Small intestine (tissue), 7 donors: ENCODE results near the gene SLC49A4. TPM values are rescaled to one million over a fixed set of nuclear protein-coding genes. Genes with fewer than 3 reads are reported as not detected.

Source experiments
- DNase-seq, 2 donors: peaks; one replicate each; pipeline versions ENCODE4 v3.0.0 to v3.0.0-alpha.2; 2013
- FAIRE-seq: peaks from 2 replicates; lab custom pipeline; 2012; peaks lifted over from hg19 to GRCh38; lab: Jason Lieb, UNC
- H3K27ac ChIP-seq, 3 donors: one replicate each; pipeline ENCODE4 v1.5.1; 2013; ENCODE audit warnings: low read length in 2 of 3, mild to moderate bottlenecking in 2 of 3, control low read depth in 1 of 3, inconsistent platforms in 1 of 3, low read depth in 1 of 3, moderate library complexity in 1 of 3
- H3K27me3 ChIP-seq, 3 donors: one replicate each; pipeline ENCODE4 v1.6.1; 2013; ENCODE audit warnings: low read length in 3 of 3, inconsistent platforms in 1 of 3; ENCODE audit not compliant: control insufficient read depth in 3 of 3, insufficient read depth in 3 of 3
- H3K36me3 ChIP-seq, 3 donors: one replicate each; pipeline ENCODE4 v1.6.1; 2013; ENCODE audit warnings: low read length in 3 of 3, inconsistent platforms in 1 of 3, low read depth in 1 of 3, mild to moderate bottlenecking in 1 of 3, moderate library complexity in 1 of 3; ENCODE audit not compliant: control insufficient read depth in 3 of 3, insufficient read depth in 2 of 3
- H3K4me1 ChIP-seq, 3 donors: one replicate each; pipeline ENCODE4 v1.6.1; 2013; ENCODE audit warnings: low read length in 2 of 3, inconsistent platforms in 1 of 3, low read depth in 1 of 3, mild to moderate bottlenecking in 1 of 3, moderate library complexity in 1 of 3; ENCODE audit not compliant: control insufficient read depth in 3 of 3, insufficient read depth in 2 of 3
- H3K4me3 ChIP-seq, 3 donors: one replicate each; pipeline ENCODE4 v1.5.1; 2013; ENCODE audit warnings: low read length in 3 of 3, control low read depth in 1 of 3, inconsistent platforms in 1 of 3, low read depth in 1 of 3, mild to moderate bottlenecking in 1 of 3, moderate library complexity in 1 of 3
- H3K9me3 ChIP-seq, 2 donors: one replicate each; pipeline ENCODE4 v1.6.1; 2013; ENCODE audit warnings: low read depth in 1 of 2, low read length in 1 of 2; ENCODE audit not compliant: control insufficient read depth in 2 of 2, insufficient read depth in 1 of 2
- WGBS, 3 donors: extraction: QIAGEN DNeasy Blood & Tissue Kit; methylation state at CpG; one replicate each; pipeline ENCODE4 v1.1.7; 2013; 5-methylcytosine and 5-hydroxymethylcytosine counted together
- polyA plus RNA-seq, 4 donors: library from polyadenylated mRNA; stranded (reverse) in 3 of 4; unstranded in 1 of 4; fragments of 200-250 nt in 3 of 4; fragments of 120-200 nt in 1 of 4; gene quantifications; one replicate each; pipeline versions ENCODE4 v1.2.1 to v1.2.3, GENCODE V29; 2013
- donor health status: healthy with polysubstance abuse.
- donor health status: control.
- donor health status: control.
- donor health status: Bipolar disorder and iron deficiency.
- donor health status: healthy.

SLC49A4 gene
- polyA plus RNA-seq, 4 donors = 1.8 to 27.5 (median 3.4) TPM

- Histone ChIP-seq H3K27me3 (no peaks in the 10 kb centered on the region), H3K4me1 (no peaks in the 10 kb centered on the region), H3K36me3 (peaks cover 0 to 7% (median 0%) of the 10 kb centered on the region in 3 donors), H3K4me3 (no peak overlapping the region), H3K27ac (no peak overlapping the region), H3K9me3 (no peaks in the 10 kb centered on the region)
- DNase-seq (no peak), FAIRE-seq (no peak)
- 83 to 86% (median 83%) methylated on average over 2 of the region's 2 CpGs for WGBS, 3 donors
Observed at GRCh38 chr3:122803977-122804376, 9.1 kb downstream of the SLC49A4 start.

- Histone ChIP-seq H3K27ac (no peak overlapping the region), H3K4me3 (no peak overlapping the region), H3K9me3 (no peaks in the 10 kb centered on the region), H3K27me3 (no peaks in the 10 kb centered on the region), H3K36me3 (peaks cover 0 to 6% (median 4%) of the 10 kb centered on the region in 3 donors), H3K4me1 (no peaks in the 10 kb centered on the region)
- DNase-seq (no peak), FAIRE-seq (no peak)
Observed at GRCh38 chr3:122810734-122811133, 15.9 kb downstream of the SLC49A4 start.

- FAIRE-seq (no peak), DNase-seq (no peak)
- H3K27ac ChIP-seq = no peak overlapping the region
- H3K4me1 ChIP-seq = no peaks in the 10 kb centered on the region
- 93 to 100% (median 96%) methylated on average over 2 of the region's 2 CpGs for WGBS, 3 donors
- no peaks in the 10 kb centered on the region for H3K27me3 ChIP-seq
- no peak overlapping the region for H3K4me3 ChIP-seq
- H3K36me3 ChIP-seq = peaks cover 0 to 5% (median 2%) of the 10 kb centered on the region in 3 donors
- no peaks in the 10 kb centered on the region for H3K9me3 ChIP-seq
Observed at GRCh38 chr3:122816587-122816986, 21.7 kb downstream of the SLC49A4 start.

GRCh38 chr3:122824465-122825381 is 29.9 kb downstream of the SLC49A4 start:
- no peaks in the 10 kb centered on the region for H3K27me3 ChIP-seq
- no peak for DNase-seq
- no peak overlapping the region for H3K4me3 ChIP-seq
- no peaks in the 10 kb centered on the region for H3K9me3 ChIP-seq
- no peak overlapping the region for H3K27ac ChIP-seq
- no peak for FAIRE-seq
- no peaks in the 10 kb centered on the region for H3K4me1 ChIP-seq
- H3K36me3 ChIP-seq = peaks cover 0 to 9% (median 4%) of the 10 kb centered on the region in 3 donors
- WGBS, 3 donors = 85 to 89% (median 88%) methylated on average over 7 of the region's 7 CpGs

- H3K9me3 ChIP-seq = no peaks in the 10 kb centered on the region
- FAIRE-seq (no peak), DNase-seq (no peak)
- no peak overlapping the region for H3K27ac ChIP-seq
- H3K4me3 ChIP-seq = no peak overlapping the region
- 74 to 89% (median 86%) methylated on average over 4 of the region's 4 CpGs for WGBS, 3 donors
- H3K4me1 ChIP-seq = no peaks in the 10 kb centered on the region
- H3K27me3 ChIP-seq = no peaks in the 10 kb centered on the region
- H3K36me3 ChIP-seq = peaks cover 0 to 9% (median 4%) of the 10 kb centered on the region in 3 donors
Observed at GRCh38 chr3:122825460-122825859, 30.6 kb downstream of the SLC49A4 start.

- no peaks in the 10 kb centered on the region for H3K27me3 ChIP-seq
- H3K27ac ChIP-seq = no peak overlapping the region
- no peaks in the 10 kb centered on the region for H3K9me3 ChIP-seq
- no peak for DNase-seq
- no peaks in the 10 kb centered on the region for H3K4me1 ChIP-seq
- FAIRE-seq = no peak
- 95 to 100% (median 96%) methylated on average over 1 of the region's 1 CpG for WGBS, 3 donors
- no peak overlapping the region for H3K4me3 ChIP-seq
- peaks cover 0 to 6% (median 4%) of the 10 kb centered on the region in 3 donors for H3K36me3 ChIP-seq
Observed at GRCh38 chr3:122826278-122826677, 31.4 kb downstream of the SLC49A4 start.

GRCh38 chr3:122828281-122828680 is 33.4 kb downstream of the SLC49A4 start:
- DNase-seq (no peak), FAIRE-seq (no peak)
- Histone ChIP-seq H3K4me1 (no peaks in the 10 kb centered on the region), H3K27ac (no peak overlapping the region), H3K9me3 (no peaks in the 10 kb centered on the region), H3K4me3 (no peak overlapping the region), H3K36me3 (peaks cover 0 to 9% (median 4%) of the 10 kb centered on the region in 3 donors), H3K27me3 (no peaks in the 10 kb centered on the region)
- WGBS, 3 donors = 94 to 96% (median 95%) methylated on average over 4 of the region's 4 CpGs

- no peaks in the 10 kb centered on the region for H3K27me3 ChIP-seq
- no peaks in the 10 kb centered on the region for H3K9me3 ChIP-seq
- peaks cover 0 to 6% (median 0%) of the 10 kb centered on the region in 3 donors for H3K36me3 ChIP-seq
- no peak overlapping the region for H3K27ac ChIP-seq
- 92 to 100% (median 100%) methylated on average over 2 of the region's 2 CpGs for WGBS, 3 donors
- no peaks in the 10 kb centered on the region for H3K4me1 ChIP-seq
- no peak overlapping the region for H3K4me3 ChIP-seq
- no peak for DNase-seq
- no peak for FAIRE-seq
Observed at GRCh38 chr3:122835590-122835989, 40.7 kb downstream of the SLC49A4 start.
